GM12878 (cell line): ENCODE results near the gene IL4. TPM values are rescaled to one million over a fixed set of nuclear protein-coding genes. Genes with fewer than 3 reads are reported as not detected.

Experiments used
- ATAC-seq: fragments of 200-7000 bp; cut with Tn5 transposase; 3 replicates; pipeline ENCODE4 v1.9.1; 2020; ENCODE audit warnings: mild to moderate bottlenecking, moderate library complexity
- BruUV-seq: library from RNA; stranded (reverse); fragments of 400-500 nt; replicated peaks from 2 replicates; lab custom pipeline; 2021; lab: Mats Ljungman, UMichigan
- CTCF ChIA-PET: fragments of 300-600 bp; sonication (Branson Sonifier 250); formaldehyde crosslinking; extraction: SDS; loops from one replicate; lab custom pipeline; 2021; ENCODE audit warnings: inconsistent platforms; lab: Yijun Ruan, JAX
- POLR2A ChIA-PET: fragments of 350-600 bp; formaldehyde crosslinking; extraction: SDS; loops from one replicate; lab custom pipeline; 2021; ENCODE audit warnings: inconsistent platforms; lab: Charles Lee
- RAD21 ChIA-PET: fragments of 300-600 bp; sonication (Branson Sonifier 250); formaldehyde crosslinking; loops from one replicate; lab custom pipeline; 2023; ENCODE audit warnings: antibody characterized with exemption; ENCODE audit not compliant: unreplicated experiment; lab: Charles Lee
- SMC1A ChIA-PET: fragments of 300-600 bp; sonication (Branson Sonifier 250); formaldehyde crosslinking; loops from one replicate; lab custom pipeline; 2023; ENCODE audit not compliant: unreplicated experiment, uncharacterized antibody; lab: Charles Lee
- DNase-seq: peaks from one replicate; pipeline ENCODE4 v3.0.0-alpha.2; 2011; ENCODE audit warnings: low read depth, low spot score
- FAIRE-seq: peaks from 3 replicates; lab custom pipeline; 2011; peaks lifted over from hg19 to GRCh38; lab: Jason Lieb, UNC
- H2AFZ ChIP-seq: 2 replicates; pipeline ENCODE4 v1.6.0; 2011; ENCODE audit warnings: low read depth, low read length, control low read depth; ENCODE audit not compliant: control insufficient read depth
- H3K27ac ChIP-seq: 2 replicates; pipeline ENCODE4 v1.5.1; 2011; ENCODE audit warnings: control low read depth; ENCODE audit not compliant: control insufficient read depth, insufficient read depth
- H3K27me3 ChIP-seq, 2 experiments: replicated peaks in 1 of 2; 2 replicates each; pipeline versions ENCODE4 v1.6.0 to v1.6.1; 2011; ENCODE audit warnings: low read length in 1 of 2; ENCODE audit not compliant: control insufficient read depth in 2 of 2, insufficient read depth in 2 of 2
- H3K36me3 ChIP-seq, 2 experiments: 2 replicates each; pipeline ENCODE4 v1.5.1; 2011; ENCODE audit warnings: low read length in 1 of 2; ENCODE audit not compliant: control insufficient read depth in 2 of 2, insufficient read depth in 2 of 2
- H3K4me1 ChIP-seq: 2 replicates; pipeline ENCODE4 v1.6.1; 2011; ENCODE audit warnings: mild to moderate bottlenecking, low read length, moderate library complexity, mixed read lengths; ENCODE audit not compliant: control insufficient read depth, insufficient read depth
- H3K4me2 ChIP-seq: 2 replicates; pipeline ENCODE4 v1.6.0; 2011; ENCODE audit warnings: control low read depth; ENCODE audit not compliant: control insufficient read depth, insufficient read depth
- H3K4me3 ChIP-seq: fragments of 200-600 bp; sonication (generic); 2 replicates; pipeline ENCODE4 v1.5.1; 2016
- H3K79me2 ChIP-seq: 2 replicates; pipeline ENCODE4 v1.6.0; 2011; ENCODE audit warnings: low read length; ENCODE audit not compliant: control insufficient read depth, insufficient read depth
- H3K9ac ChIP-seq: 2 replicates; pipeline ENCODE4 v1.8.0; 2011; ENCODE audit warnings: low read length, control low read depth, mixed read lengths; ENCODE audit not compliant: control insufficient read depth, insufficient read depth
- H3K9me3 ChIP-seq: replicated peaks from 3 replicates; pipeline ENCODE4 v1.5.1; 2011; ENCODE audit warnings: mild to moderate bottlenecking, low read length; ENCODE audit not compliant: control insufficient read depth, insufficient read depth
- H4K20me1 ChIP-seq: 2 replicates; pipeline ENCODE4 v1.6.0; 2011; ENCODE audit not compliant: control insufficient read depth, insufficient read depth
- BHLHE40 ChIP-seq, 2 experiments: fragments of 450-650 bp in 1 of 2; IDR thresholded peaks; 2 replicates each; pipeline ENCODE4 v1.6.1; 2011 to 2017; ENCODE audit warnings: low read depth in 2 of 2, borderline replicate concordance in 1 of 2, improper control_type of control experiment in 1 of 2, low read length in 1 of 2, mild to moderate bottlenecking in 1 of 2
- ESRRA ChIP-seq: IDR thresholded peaks from 2 replicates; pipeline ENCODE4 v1.6.1; 2012; ENCODE audit warnings: mild to moderate bottlenecking, low read length, improper control_type of control experiment
- MEF2B ChIP-seq: fragments of 450-650 bp; IDR thresholded peaks from 2 replicates; pipeline ENCODE4 v1.6.1; 2018; ENCODE audit warnings: mild to moderate bottlenecking, moderate library complexity; ENCODE audit not compliant: partially characterized antibody, poor library complexity, severe bottlenecking
- MXI1 ChIP-seq: fragments of 150-350 bp; IDR thresholded peaks from 2 replicates; pipeline ENCODE4 v1.6.1; 2011; ENCODE audit warnings: low read depth, mild to moderate bottlenecking, inconsistent platforms, low read length, improper control_type of control experiment
- NFYA ChIP-seq: IDR thresholded peaks from 2 replicates; pipeline ENCODE4 v1.6.1; 2011; ENCODE audit warnings: low read depth, mild to moderate bottlenecking, low read length, improper control_type of control experiment, borderline replicate concordance
- ZNF24 ChIP-seq: fragments of 450-650 bp; IDR thresholded peaks from 2 replicates; pipeline ENCODE4 v1.6.1; 2017; ENCODE audit warnings: antibody characterized with exemption, mild to moderate bottlenecking
- WGBS: methylation state at CpG from one replicate; pipeline ENCODE4 v1.1.6; 2016; ENCODE audit warnings: low lambda C conversion rate; ENCODE audit not compliant: insufficient replicate concordance, insufficient coverage; ENCODE audit errors: missing lambda C conversion rate; 5-methylcytosine and 5-hydroxymethylcytosine counted together
- in situ Hi-C: fragments of 300-500 bp; cut with MboI; formaldehyde crosslinking; loops from 9 replicates; pipeline ENCODE4 v1.14.3; 2018; ENCODE audit warnings: mixed read lengths
- intact Hi-C: fragments of 100-400 bp; cut with micrococcal nuclease; formaldehyde crosslinking; loops from one replicate; pipeline ENCODE4 v1.14.2; 2022; ENCODE audit not compliant: unreplicated experiment
- polyA plus RNA-seq, 11 experiments: library from polyadenylated mRNA; depleted of rRNA in 4 of 11; unstranded in 6 of 11; stranded (reverse) in 5 of 11; fragments of >200 nt; fragmentation: Nextera tagmentation in 4 of 11; fragmentation: Illumina TruSeq in 1 of 11; extraction: Ambion mirVana in 4 of 11; extraction: Trizol in 1 of 11; gene quantifications; 1 replicate in 1 of 11; 2 replicates in 10 of 11; pipeline versions ENCODE4 v1.2.1 to v1.2.3, GENCODE V29; 2011 to 2016; ENCODE audit warnings: inconsistent platforms in 2 of 11, missing spikeins in 2 of 11, low read depth in 1 of 11
- total RNA-seq, 4 experiments: library from RNA; depleted of rRNA in 3 of 4; stranded (reverse); fragments of >200 nt in 3 of 4; fragmentation: Illumina TruSeq in 1 of 4; extraction: Trizol in 1 of 4; gene quantifications; 2 replicates each; pipeline versions ENCODE4 v1.2.1 to v1.2.3, GENCODE V29; 2013 to 2021
- TF ChIP-seq, protein P1 (sequence below): fragments of 450-650 bp; conservative IDR thresholded peaks from 2 replicates; pipeline ENCODE4 v1.6.1; 2017; ENCODE audit warnings: mild to moderate bottlenecking, moderate library complexity
- TF ChIP-seq, protein P2 (sequence below): fragments of 450-650 bp; IDR thresholded peaks from 2 replicates; pipeline ENCODE4 v1.6.1; 2017; ENCODE audit warnings: borderline replicate concordance
- TF ChIP-seq, protein P3 (sequence below): fragments of 450-650 bp; IDR thresholded peaks from 2 replicates; pipeline ENCODE4 v1.6.1; 2017; ENCODE audit warnings: antibody characterized with exemption, mild to moderate bottlenecking, moderate library complexity

Gene IL4
- total and polyA plus RNA-seq, 10 of the 15 experiments (the other 5 are each of a cell fraction or from before 2014, with no cell fraction given): 0.20 to 0.80 (median 0.50) TPM; not detected in 7

DNA sequence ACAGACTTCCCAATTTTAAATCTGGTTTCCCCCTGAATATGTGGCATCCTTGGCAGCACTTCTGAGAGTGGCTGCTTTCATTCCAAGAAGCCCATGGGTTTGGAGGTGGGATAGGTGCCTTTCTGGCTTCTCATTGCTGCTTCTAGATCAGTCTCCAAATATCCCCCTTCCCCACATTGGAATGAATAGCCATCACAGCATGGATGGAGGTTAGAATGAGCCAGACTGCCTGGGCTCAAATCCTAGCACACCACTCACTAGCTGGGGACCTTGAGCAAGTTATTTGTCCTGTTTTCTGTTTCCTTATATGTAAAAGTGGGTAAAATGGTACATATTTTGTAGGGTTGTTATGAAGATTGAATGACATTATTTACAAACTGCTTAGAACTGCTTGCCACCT lies 29.6 kb upstream of the IL4 start:
- BruUV-seq: no TSS peak

DNA sequence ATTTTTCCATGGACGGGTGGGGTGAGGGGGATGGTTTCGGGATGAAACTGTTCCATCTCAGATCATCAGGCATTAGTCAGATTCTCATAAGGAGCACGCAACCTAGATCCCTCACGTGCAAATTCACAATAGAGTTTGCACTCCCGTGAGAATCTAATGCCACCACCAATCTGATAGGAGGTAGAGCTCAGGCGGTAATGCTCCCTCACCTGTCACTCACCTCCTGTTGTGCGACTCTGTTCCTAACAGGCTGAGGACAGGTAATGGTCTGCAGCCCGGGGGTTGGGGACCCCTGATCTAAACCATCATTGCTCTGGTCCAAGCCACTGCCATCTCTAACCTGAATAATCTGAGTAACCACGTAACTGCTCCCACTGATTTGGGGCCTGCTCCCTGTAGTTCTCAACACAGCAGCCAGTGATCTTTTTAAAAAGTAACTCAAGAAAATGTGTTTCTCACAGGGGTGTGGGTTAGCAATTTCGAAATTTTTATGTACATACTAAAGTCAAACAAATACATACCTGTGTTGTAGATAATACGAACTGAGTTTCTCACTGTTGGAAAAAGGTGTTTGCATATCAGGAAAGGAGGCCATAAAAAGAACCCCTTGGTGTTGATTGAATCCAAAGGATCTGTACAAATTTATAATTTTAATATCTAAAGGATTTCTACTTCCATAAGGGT lies 27.1 kb upstream of the IL4 start:
- Histone ChIP-seq H3K36me3 (peaks cover 6 to 11% of the 10 kb centered on the region in 2 experiments), H3K4me3 (no peak overlapping the region), H3K4me2 (no peak overlapping the region), H3K27ac (no peak overlapping the region), H2AFZ (no peak overlapping the region), H4K20me1 (no peaks in the 10 kb centered on the region), H3K4me1 (peaks cover 2% of the 10 kb centered on the region; the same call in 1 of the 2 replicates), H3K9ac (no peak overlapping the region), H3K27me3 (no peaks in the 10 kb centered on the region), H3K79me2 (no peaks in the 10 kb centered on the region), H3K9me3 (no peaks in the 10 kb centered on the region; the same call in 1 of the 3 replicates)
- ChIA-PET CTCF (interaction anchor here (1.2 kb wide), 1 partner anchor 8 kb away, joined by 3 read pairs; no protein-coding TSS in a partner anchor), POLR2A (interaction anchor here (0.6 to 1.5 kb wide), 4 partner anchors 8 to 90 kb away, joined by 3 to 5 read pairs (median 4); partner anchors contain the start of gene RAD50), SMC1A (interaction anchor here (1.0 to 2.6 kb wide), 7 partner anchors 8 to 80 kb away, joined by 3 to 12 read pairs (median 3); partner anchors contain the start of gene IL13), RAD21 (interaction anchor here (1.4 kb wide), 1 partner anchor 15 kb away, joined by 3 read pairs; no protein-coding TSS in a partner anchor)
- no peak for DNase-seq
- ATAC-seq: no peak
- 94% methylated on average over 11 of the region's 11 CpGs for WGBS
- intact Hi-C loops: no loop called here
- in situ Hi-C loops: no loop called here
- BruUV-seq: no TSS peak
- no peak for FAIRE-seq
- TF ChIP-seq, protein P1, sequence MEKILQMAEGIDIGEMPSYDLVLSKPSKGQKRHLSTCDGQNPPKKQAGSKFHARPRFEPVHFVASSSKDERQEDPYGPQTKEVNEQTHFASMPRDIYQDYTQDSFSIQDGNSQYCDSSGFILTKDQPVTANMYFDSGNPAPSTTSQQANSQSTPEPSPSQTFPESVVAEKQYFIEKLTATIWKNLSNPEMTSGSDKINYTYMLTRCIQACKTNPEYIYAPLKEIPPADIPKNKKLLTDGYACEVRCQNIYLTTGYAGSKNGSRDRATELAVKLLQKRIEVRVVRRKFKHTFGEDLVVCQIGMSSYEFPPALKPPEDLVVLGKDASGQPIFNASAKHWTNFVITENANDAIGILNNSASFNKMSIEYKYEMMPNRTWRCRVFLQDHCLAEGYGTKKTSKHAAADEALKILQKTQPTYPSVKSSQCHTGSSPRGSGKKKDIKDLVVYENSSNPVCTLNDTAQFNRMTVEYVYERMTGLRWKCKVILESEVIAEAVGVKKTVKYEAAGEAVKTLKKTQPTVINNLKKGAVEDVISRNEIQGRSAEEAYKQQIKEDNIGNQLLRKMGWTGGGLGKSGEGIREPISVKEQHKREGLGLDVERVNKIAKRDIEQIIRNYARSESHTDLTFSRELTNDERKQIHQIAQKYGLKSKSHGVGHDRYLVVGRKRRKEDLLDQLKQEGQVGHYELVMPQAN: no peak
- TF ChIP-seq, protein P2, sequence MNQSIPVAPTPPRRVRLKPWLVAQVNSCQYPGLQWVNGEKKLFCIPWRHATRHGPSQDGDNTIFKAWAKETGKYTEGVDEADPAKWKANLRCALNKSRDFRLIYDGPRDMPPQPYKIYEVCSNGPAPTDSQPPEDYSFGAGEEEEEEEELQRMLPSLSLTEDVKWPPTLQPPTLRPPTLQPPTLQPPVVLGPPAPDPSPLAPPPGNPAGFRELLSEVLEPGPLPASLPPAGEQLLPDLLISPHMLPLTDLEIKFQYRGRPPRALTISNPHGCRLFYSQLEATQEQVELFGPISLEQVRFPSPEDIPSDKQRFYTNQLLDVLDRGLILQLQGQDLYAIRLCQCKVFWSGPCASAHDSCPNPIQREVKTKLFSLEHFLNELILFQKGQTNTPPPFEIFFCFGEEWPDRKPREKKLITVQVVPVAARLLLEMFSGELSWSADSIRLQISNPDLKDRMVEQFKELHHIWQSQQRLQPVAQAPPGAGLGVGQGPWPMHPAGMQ: no peak
- TF ChIP-seq MXI1 (no peak), BHLHE40 (IDR thresholded peaks at IDR 0.05; ENCODE audit: borderline replicate concordance in 1 of 2, low read depth in 2 of 2, low read length in 1 of 2) (no peak), ESRRA (no peak), ZNF24 (no peak)
- TF ChIP-seq, protein P3, sequence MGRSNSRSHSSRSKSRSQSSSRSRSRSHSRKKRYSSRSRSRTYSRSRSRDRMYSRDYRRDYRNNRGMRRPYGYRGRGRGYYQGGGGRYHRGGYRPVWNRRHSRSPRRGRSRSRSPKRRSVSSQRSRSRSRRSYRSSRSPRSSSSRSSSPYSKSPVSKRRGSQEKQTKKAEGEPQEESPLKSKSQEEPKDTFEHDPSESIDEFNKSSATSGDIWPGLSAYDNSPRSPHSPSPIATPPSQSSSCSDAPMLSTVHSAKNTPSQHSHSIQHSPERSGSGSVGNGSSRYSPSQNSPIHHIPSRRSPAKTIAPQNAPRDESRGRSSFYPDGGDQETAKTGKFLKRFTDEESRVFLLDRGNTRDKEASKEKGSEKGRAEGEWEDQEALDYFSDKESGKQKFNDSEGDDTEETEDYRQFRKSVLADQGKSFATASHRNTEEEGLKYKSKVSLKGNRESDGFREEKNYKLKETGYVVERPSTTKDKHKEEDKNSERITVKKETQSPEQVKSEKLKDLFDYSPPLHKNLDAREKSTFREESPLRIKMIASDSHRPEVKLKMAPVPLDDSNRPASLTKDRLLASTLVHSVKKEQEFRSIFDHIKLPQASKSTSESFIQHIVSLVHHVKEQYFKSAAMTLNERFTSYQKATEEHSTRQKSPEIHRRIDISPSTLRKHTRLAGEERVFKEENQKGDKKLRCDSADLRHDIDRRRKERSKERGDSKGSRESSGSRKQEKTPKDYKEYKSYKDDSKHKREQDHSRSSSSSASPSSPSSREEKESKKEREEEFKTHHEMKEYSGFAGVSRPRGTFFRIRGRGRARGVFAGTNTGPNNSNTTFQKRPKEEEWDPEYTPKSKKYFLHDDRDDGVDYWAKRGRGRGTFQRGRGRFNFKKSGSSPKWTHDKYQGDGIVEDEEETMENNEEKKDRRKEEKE: no peak

More for the DNA sequence above, 29.6 kb upstream of the IL4 start:
- Histone ChIP-seq H3K4me2 (no peak overlapping the region), H2AFZ (no peak overlapping the region), H3K36me3 (peaks cover 16 to 17% of the 10 kb centered on the region in 2 experiments), H3K79me2 (no peaks in the 10 kb centered on the region), H3K9me3 (no peaks in the 10 kb centered on the region; the same call in 1 of the 3 replicates), H3K4me3 (no peak overlapping the region), H3K9ac (no peak overlapping the region), H3K27ac (no peak overlapping the region), H4K20me1 (no peaks in the 10 kb centered on the region), H3K4me1 (peaks cover 28% of the 10 kb centered on the region), H3K27me3 (no peaks in the 10 kb centered on the region)
- DNase-seq: no peak
- intact Hi-C loops (no loop called here), in situ Hi-C loops (no loop called here)
- ChIA-PET SMC1A (interaction anchor here (0.9 to 2.3 kb wide), 4 partner anchors 14 to 176 kb away, joined by 3 to 7 read pairs (median 4); partner anchors contain the start of gene IL13), POLR2A (interaction anchor here (4.3 to 6.3 kb wide), 2 partner anchors 14 to 16 kb away, joined by 17 to 53 read pairs; partner anchors contain the start of gene IL13), CTCF (interaction anchor here (0.6 to 1.8 kb wide), 3 partner anchors 43 to 143 kb away, joined by 3 to 4 read pairs (median 3); no protein-coding TSS in a partner anchor), RAD21 (interaction anchor here (1.0 kb wide), 1 partner anchor 17 kb away, joined by 5 read pairs; no protein-coding TSS in a partner anchor)
- TF ChIP-seq MEF2B (no peak), NFYA (no peak)
- no peak for FAIRE-seq
- no peak for ATAC-seq
